ENCODE measurements around the gene ACTN1.
"Not testable (repeated sequence)": the region's sequence is repeated elsewhere in the genome, so short reads cannot be mapped to it uniquely, and the experiment has no call there.

The ACTN1 gene

DNA sequence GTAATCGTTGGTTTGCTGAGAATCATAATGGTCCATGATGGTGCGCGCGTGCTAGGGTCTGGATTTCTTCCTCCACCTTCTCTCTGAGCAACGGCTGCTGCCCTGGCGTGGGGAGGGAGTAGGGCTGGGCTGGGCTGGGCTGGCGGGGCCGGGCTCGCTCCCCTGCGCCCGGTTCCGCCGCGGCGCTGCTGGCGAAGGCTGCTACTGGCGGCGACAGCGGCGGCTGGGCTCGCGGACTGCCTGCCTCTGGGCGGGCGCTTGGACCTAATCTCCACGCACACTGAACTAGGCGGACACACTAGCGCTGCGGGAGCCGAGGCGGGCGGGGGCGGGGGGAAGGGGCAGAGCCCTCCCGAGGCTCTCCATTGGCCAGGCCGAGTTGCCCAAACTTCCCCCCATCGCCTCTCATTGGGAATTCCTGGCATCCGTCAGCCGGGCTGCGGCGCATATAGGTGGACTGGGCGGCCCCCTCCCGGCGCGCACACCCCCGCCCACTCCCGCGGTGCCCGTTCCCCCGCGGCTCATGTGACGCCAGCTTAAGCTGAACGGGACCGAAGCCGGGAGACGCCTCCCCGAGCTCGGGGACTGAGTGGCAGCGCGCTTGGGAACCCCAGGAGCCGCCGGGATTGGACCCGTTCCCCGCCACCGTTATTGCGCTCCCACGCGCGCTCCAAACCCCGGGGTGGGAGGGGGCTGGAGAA is at the start of gene ACTN1:
ACTN1 (minus strand) TSS at position 282 of the 701 bp plus-strand sequence; CDS start at position 36, 246 bp downstream.
- H3K27ac ChIP-seq (ENCODE audit: low read depth, low read length): peak within 1 kb of the TSS; percentile 97
- H3K9ac ChIP-seq (ENCODE audit: low read depth, low read length): peak within 1 kb of the TSS; percentile 91
- H3K9me3 ChIP-seq (ENCODE audit: control insufficient read depth, insufficient read depth, low read length): no peaks in the 10 kb centered on the region
- peak within 1 kb of the TSS; percentile 87 for H3K4me3 ChIP-seq (ENCODE audit: low read depth, low read length)
- H3K4me1 ChIP-seq (ENCODE audit: control insufficient read depth, insufficient read depth, low read length): peaks cover 21% of the 10 kb centered on the region
- no peaks in the 10 kb centered on the region for H3K27me3 ChIP-seq (ENCODE audit: control insufficient read depth, insufficient read depth, low read length)
- peaks cover 21% of the 10 kb centered on the region for H3K36me3 ChIP-seq (ENCODE audit: control insufficient read depth, insufficient read depth, low read length)

DNA sequence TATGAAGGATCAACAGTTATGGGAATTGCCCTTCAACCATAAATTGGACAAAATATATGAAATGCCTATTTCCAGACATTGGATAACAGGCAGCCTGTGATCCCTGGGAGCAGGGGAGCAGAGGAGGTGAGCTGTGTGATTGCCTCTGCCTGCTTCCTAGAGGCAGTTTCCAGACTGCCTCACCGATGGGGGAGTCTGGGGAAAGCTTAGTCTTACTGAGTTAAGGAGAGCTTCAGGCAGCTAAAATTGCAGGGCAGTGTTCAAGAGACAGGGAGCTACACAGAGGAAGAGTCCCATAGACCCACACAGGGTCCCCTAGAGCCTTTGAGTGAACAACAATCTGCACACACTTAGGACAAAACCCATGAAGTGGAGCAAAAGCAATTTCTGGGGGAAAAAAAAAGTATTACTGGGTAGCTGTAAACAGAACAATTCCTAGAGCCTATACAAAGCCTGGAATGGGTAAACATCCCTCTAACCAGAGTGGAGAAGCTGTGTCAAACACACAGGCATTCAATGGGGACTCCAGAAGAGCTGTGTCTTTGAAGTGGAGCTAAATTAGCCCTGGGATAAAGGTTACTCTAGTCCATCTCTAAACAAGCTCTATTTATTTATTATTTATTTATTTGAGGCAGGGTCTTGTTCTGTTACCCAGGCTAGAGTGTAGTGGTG is 48.3 kb upstream of the ACTN1 start:
- H3K27me3 ChIP-seq (ENCODE audit: control insufficient read depth, insufficient read depth, low read length): no peaks in the 10 kb centered on the region
- no peaks in the 10 kb centered on the region for H3K36me3 ChIP-seq (ENCODE audit: control insufficient read depth, insufficient read depth, low read length)
- no peak overlapping the region for H3K4me3 ChIP-seq (ENCODE audit: low read depth, low read length)
- no peaks in the 10 kb centered on the region for H3K4me1 ChIP-seq (ENCODE audit: control insufficient read depth, insufficient read depth, low read length)
- H3K9me3 ChIP-seq (ENCODE audit: control insufficient read depth, insufficient read depth, low read length): no peaks in the 10 kb centered on the region
- no peak overlapping the region for H3K27ac ChIP-seq (ENCODE audit: low read depth, low read length)
- no peak overlapping the region for H3K9ac ChIP-seq (ENCODE audit: low read depth, low read length)

DNA sequence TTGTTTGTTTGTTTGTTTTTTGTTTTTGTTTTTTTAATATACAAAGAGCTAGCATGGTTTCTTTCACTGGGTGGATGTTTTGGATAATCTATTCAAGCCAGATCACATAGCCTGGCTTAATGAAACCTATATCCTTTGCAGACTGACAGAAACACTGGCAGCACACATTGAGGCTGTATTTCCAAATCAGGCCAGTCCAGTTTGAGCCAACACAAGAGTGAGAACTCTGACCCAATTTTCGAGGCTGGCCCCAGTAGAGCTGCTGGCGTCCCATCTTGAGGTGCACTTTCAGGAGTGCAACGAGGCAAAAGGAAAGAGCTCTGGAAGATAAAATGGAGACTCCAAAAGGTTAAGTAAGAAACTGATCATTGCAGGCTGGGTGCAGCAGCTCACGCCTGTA is 43.9 kb upstream of the ACTN1 start:
- Histone ChIP-seq H3K27ac (ENCODE audit: low read depth, low read length) (no peak overlapping the region), H3K27me3 (ENCODE audit: control insufficient read depth, insufficient read depth, low read length) (no peaks in the 10 kb centered on the region), H3K36me3 (ENCODE audit: control insufficient read depth, insufficient read depth, low read length) (no peaks in the 10 kb centered on the region), H3K9ac (ENCODE audit: low read depth, low read length) (no peak overlapping the region), H3K9me3 (ENCODE audit: control insufficient read depth, insufficient read depth, low read length) (no peaks in the 10 kb centered on the region), H3K4me1 (ENCODE audit: control insufficient read depth, insufficient read depth, low read length) (peaks cover 3% of the 10 kb centered on the region), H3K4me3 (ENCODE audit: low read depth, low read length) (no peak overlapping the region)

DNA sequence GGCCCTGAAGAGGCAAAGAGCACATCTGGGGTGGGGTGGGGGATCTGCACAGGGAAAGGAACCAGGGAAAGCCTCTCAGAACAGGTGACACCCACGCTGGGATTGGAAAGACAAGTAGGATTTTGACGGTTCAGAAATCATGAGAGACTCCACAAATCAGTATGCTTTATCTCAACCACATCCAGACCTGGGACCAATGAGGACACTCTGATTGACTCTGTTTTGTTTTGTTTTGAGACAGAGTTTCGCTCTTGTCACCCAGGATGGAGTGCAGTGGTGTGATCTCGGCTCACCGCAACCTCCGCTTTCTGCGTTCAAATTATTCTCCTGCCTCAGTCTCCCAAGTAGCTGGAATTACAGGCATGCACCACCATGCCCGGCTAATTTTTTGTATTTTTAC is 43.0 kb upstream of the ACTN1 start:
- H3K27ac ChIP-seq (ENCODE audit: low read depth, low read length); H3K9ac ChIP-seq (ENCODE audit: low read depth, low read length); H3K9me3 ChIP-seq (ENCODE audit: control insufficient read depth, insufficient read depth, low read length); H3K36me3 ChIP-seq (ENCODE audit: control insufficient read depth, insufficient read depth, low read length); H3K4me1 ChIP-seq (ENCODE audit: control insufficient read depth, insufficient read depth, low read length); H3K4me3 ChIP-seq (ENCODE audit: low read depth, low read length); H3K27me3 ChIP-seq (ENCODE audit: control insufficient read depth, insufficient read depth, low read length): not testable (repeated sequence)

DNA sequence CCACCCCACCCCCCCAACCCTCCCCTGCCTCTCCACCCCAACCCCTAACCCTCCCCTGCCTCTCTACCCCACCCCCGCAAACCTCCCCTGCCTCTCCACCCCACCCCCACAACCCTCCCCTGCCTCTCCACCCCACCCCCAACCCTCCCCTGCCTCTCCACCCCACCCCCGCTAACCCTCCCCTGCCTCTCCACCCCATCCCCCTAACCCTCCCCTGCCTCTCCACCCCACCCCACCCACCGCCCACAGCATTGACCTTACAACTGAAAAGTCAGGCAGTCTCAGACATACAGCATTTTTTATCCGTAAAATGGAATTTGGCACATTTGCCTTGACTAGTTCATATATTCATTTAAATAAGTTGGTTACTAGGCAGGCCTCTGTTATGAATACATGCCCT is 38.6 kb upstream of the ACTN1 start:
- no peaks in the 10 kb centered on the region for H3K9me3 ChIP-seq (ENCODE audit: control insufficient read depth, insufficient read depth, low read length)

DNA sequence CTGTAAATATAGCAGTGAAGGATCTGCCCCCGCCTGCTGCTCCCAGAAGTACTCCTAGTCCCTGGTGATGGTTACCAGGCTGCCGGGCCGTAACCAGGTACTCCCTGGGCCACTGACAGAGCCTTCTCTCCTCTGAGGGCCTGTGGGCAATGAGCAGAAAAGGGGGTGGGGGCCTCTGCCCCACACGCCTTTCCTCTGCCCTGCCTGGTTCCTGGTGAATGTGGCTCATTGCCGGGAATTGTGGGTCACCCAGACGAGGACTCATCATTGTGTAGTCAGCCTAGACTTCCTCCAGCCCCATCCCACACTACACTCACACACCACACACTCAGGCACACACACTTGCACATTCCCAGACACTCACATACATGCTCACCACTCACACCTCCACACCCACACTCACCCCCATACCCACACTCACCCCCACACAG is 35.7 kb upstream of the ACTN1 start:
- H3K27ac ChIP-seq (ENCODE audit: low read depth, low read length): no peak overlapping the region
- no peaks in the 10 kb centered on the region for H3K9me3 ChIP-seq (ENCODE audit: control insufficient read depth, insufficient read depth, low read length)
- H3K4me3 ChIP-seq (ENCODE audit: low read depth, low read length): no peak overlapping the region
- no peaks in the 10 kb centered on the region for H3K36me3 ChIP-seq (ENCODE audit: control insufficient read depth, insufficient read depth, low read length)
- no peak overlapping the region for H3K9ac ChIP-seq (ENCODE audit: low read depth, low read length)
- no peaks in the 10 kb centered on the region for H3K27me3 ChIP-seq (ENCODE audit: control insufficient read depth, insufficient read depth, low read length)
- peaks cover 19% of the 10 kb centered on the region for H3K4me1 ChIP-seq (ENCODE audit: control insufficient read depth, insufficient read depth, low read length)

More for the DNA sequence above, 38.6 kb upstream of the ACTN1 start:
- Histone ChIP-seq H3K27ac (ENCODE audit: low read depth, low read length) (no peak overlapping the region), H3K9ac (ENCODE audit: low read depth, low read length) (no peak overlapping the region), H3K4me3 (ENCODE audit: low read depth, low read length) (no peak overlapping the region), H3K27me3 (ENCODE audit: control insufficient read depth, insufficient read depth, low read length) (no peaks in the 10 kb centered on the region), H3K36me3 (ENCODE audit: control insufficient read depth, insufficient read depth, low read length) (no peaks in the 10 kb centered on the region), H3K4me1 (ENCODE audit: control insufficient read depth, insufficient read depth, low read length) (peaks cover 19% of the 10 kb centered on the region)

DNA sequence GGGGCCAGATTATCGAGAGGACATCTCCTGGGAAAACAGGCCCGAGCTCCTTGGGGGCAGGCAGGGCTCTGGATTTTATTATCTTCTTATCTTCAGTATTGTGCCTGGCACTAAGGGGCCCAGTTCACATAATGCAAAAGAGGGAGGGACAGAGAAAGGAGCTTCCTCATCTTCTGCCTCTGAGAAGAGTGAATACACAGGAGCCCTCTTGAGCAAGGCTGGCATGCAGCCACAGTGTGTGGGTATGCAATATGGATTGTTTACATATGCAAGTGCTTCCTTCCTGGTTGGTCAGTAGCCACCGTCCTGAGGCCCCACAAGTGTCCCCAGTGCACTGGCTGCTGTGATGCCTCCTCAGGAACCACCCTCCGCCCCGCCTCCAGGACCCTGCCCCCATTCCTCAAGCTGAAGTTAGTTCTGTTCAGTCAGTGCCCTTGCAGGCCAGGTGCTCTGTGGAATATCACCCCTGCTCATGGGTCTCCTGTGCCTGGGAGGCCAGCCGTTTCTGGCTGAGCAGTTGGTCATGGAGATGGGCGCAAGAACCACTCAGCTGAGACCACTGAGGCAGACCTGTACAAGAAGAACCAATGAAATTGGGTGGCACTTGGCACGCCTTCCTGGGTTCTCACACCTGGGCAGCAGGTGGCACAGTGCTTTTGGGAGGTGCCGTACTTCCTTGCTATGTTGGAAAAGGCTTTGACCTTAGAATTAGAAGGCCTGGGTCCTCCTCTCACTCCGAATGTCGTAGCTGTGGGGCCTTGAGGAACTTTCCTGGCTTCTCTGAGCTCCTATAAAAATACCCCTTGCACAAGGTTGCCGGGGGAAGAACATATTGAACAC is 35.1 kb upstream of the ACTN1 start:
- H3K9me3 ChIP-seq (ENCODE audit: control insufficient read depth, insufficient read depth, low read length): no peaks in the 10 kb centered on the region
- peaks cover 19% of the 10 kb centered on the region for H3K4me1 ChIP-seq (ENCODE audit: control insufficient read depth, insufficient read depth, low read length)
- H3K9ac ChIP-seq (ENCODE audit: low read depth, low read length): no peak overlapping the region
- no peaks in the 10 kb centered on the region for H3K36me3 ChIP-seq (ENCODE audit: control insufficient read depth, insufficient read depth, low read length)
- no peak overlapping the region for H3K4me3 ChIP-seq (ENCODE audit: low read depth, low read length)
- H3K27me3 ChIP-seq (ENCODE audit: control insufficient read depth, insufficient read depth, low read length): no peaks in the 10 kb centered on the region
- H3K27ac ChIP-seq (ENCODE audit: low read depth, low read length): peak overlapping the region; percentile 70

DNA sequence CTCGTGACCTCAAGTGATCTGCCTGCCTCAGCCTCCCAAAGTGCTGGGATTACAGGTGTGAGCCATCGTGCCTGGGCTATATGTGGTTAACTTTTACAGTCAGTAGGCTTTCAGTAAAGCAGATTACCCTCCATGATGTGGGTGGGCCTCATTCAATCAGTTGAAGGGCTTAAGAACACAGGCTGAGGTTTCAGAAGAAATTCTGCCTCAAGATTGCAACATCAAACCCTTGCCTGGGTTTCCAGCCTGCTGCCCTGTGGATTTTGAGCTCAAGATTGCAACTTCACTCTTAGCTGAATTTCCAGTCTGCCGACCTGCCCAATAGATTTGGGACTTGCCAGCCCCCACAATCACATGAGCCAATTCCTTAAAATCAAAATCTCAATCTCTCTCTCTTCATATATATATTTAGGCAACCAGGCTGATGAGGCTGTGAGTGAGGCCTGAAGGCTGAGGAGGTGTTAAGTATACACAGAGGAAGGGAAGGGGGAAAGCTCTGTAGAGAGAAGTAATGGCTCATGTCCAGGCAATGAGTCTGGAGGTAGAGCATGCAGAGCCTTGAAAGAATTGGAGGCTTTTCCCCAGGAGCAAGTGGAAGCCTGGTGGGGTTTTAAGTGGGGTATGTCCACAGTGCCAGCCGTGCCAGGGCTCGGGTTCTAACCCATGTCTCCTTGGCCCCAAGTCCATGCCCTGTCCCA is 33.3 kb upstream of the ACTN1 start:
- H3K4me1 ChIP-seq (ENCODE audit: control insufficient read depth, insufficient read depth, low read length): peaks cover 14% of the 10 kb centered on the region
- no peak overlapping the region for H3K9ac ChIP-seq (ENCODE audit: low read depth, low read length)
- no peak overlapping the region for H3K27ac ChIP-seq (ENCODE audit: low read depth, low read length)
- H3K36me3 ChIP-seq (ENCODE audit: control insufficient read depth, insufficient read depth, low read length): no peaks in the 10 kb centered on the region
- no peaks in the 10 kb centered on the region for H3K27me3 ChIP-seq (ENCODE audit: control insufficient read depth, insufficient read depth, low read length)
- H3K4me3 ChIP-seq (ENCODE audit: low read depth, low read length): no peak overlapping the region
- no peaks in the 10 kb centered on the region for H3K9me3 ChIP-seq (ENCODE audit: control insufficient read depth, insufficient read depth, low read length)

DNA sequence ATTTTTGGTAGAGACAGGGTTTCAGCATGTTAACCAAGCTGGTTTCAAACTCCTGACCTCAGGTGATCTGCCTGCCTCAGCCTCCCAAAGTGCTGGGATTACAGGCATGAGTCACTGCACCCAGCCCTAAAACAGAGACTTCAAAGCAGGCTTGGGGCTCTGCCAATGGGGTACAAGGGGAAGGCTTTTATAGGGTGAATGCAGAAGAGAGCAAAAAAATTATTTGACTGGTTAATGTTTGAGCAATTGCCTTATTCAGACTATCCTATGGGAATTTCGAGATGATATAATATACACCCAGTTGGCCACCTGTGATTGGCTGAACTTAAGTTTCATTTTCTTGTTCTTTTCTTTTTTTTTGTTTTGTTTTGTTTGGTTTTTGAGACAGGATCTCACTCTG is 31.5 kb upstream of the ACTN1 start:
- Histone ChIP-seq H3K27ac (ENCODE audit: low read depth, low read length) (no peak overlapping the region), H3K36me3 (ENCODE audit: control insufficient read depth, insufficient read depth, low read length) (no peaks in the 10 kb centered on the region), H3K9ac (ENCODE audit: low read depth, low read length) (no peak overlapping the region), H3K4me3 (ENCODE audit: low read depth, low read length) (no peak overlapping the region), H3K27me3 (ENCODE audit: control insufficient read depth, insufficient read depth, low read length) (no peaks in the 10 kb centered on the region), H3K4me1 (ENCODE audit: control insufficient read depth, insufficient read depth, low read length) (peaks cover 18% of the 10 kb centered on the region), H3K9me3 (ENCODE audit: control insufficient read depth, insufficient read depth, low read length) (no peaks in the 10 kb centered on the region)

DNA sequence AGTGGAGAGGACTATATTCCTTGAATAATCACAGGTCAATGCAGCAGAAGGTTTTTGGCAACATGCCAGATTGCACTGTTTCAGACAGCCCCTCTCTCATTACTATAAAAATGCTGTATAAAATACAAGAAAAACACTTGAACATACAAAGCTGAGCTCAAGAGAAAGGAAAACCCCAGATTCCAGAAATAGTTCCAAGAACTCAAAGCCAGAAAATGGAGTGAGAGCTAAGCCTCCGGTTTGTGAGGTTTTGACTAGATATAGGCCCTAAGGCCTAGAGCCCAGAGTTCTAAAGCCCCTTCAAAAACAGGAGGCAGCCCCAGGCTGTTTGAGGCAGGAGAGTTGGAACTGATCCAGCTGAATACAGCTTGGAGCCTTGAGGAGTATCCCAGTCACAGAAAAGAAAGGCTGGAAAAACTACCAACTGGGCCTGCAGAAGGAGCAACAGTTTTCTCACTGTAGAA is 29.4 kb upstream of the ACTN1 start:
- Histone ChIP-seq H3K4me3 (ENCODE audit: low read depth, low read length) (no peak overlapping the region), H3K9ac (ENCODE audit: low read depth, low read length) (no peak overlapping the region), H3K4me1 (ENCODE audit: control insufficient read depth, insufficient read depth, low read length) (peaks cover 17% of the 10 kb centered on the region), H3K27me3 (ENCODE audit: control insufficient read depth, insufficient read depth, low read length) (no peaks in the 10 kb centered on the region), H3K9me3 (ENCODE audit: control insufficient read depth, insufficient read depth, low read length) (no peaks in the 10 kb centered on the region), H3K27ac (ENCODE audit: low read depth, low read length) (no peak overlapping the region), H3K36me3 (ENCODE audit: control insufficient read depth, insufficient read depth, low read length) (no peaks in the 10 kb centered on the region)

Measured in HUES48 (cell line).